ENCODE data around the gene RNF103.
A peak's percentile ranks its signal among the peaks of the same experiment; 100 is the strongest.
"Not testable (repeated sequence)": the region's sequence is repeated elsewhere in the genome, so short reads cannot be mapped to it uniquely, and the experiment has no call there.

RNF103 gene

DNA sequence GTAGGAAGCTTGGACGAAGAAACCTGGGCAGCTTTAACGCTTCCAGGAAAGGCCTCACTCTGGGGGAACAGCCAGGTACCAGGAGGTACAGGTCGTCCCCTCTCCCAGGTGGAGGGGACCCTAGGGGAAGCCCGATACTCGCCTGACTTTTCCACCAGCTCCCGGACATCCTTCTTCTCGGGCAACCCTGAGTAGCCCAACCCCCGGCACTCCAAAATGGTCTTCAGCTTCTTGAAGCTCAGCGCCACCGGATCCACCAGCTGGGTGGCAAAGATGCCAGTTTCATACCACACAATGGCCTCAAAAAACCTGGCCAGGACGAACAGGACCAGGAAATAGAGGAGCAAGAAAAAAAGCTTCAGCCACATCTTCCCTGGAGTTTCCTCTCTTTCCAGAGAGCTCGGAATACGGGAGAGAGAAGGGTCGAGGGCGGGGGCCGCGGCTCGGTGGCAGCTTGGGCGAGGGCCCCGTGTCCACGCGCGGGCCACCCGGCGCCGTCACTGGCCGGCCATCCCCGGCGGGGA lies 1.1 kb downstream of the RNF103 start:
- DNase-seq = peak in 1 of 2 donors; percentile 43

- no peak for DNase-seq
These were observed 2.3 kb downstream of the RNF103 start for GRCh38 chr2:86621280-86621943.

DNA sequence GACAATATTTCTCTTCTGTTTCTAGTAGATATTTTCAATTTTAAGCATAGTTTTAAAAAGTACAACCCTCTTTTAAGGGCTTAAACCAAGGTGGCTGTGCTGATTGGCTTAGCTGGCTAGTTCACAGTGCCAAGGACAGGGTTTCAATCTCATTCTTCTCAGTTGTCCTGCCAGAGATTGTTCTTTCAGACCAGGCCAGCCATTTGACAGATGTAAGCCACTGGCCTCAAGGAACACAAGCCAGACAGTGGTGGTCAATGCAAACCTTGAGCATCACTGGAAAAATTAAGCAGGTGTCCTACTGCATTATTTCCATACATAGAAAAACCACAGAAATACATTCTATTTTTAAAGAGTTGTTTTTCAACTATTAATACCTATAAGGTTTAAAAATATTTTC lies 5.9 kb downstream of the RNF103 start:
- no peak for DNase-seq

GRCh38 chr2:86617153-86617552 lies 6.5 kb downstream of the RNF103 start:
- no peak for DNase-seq

DNA sequence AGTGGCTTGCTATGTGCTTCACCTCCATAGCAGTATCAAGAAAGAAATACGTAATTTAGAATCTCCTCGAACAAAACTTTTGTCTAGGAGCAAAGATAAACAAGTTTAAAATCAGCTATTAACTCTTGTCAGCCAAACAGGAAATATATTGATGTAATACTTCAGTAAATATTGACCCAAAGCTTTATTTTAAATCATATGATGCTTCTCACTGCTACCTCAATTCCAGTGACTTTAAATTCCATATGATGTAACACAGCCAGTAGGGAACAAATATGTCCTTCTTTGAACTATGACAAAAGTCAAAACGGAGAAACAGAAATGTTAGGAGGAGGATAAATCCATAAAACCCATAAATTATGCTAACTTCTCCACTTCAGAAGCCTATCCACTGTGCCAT lies 7.2 kb downstream of the RNF103 start:
- DNase-seq = no peak

GRCh38 chr2:86615596-86615995 lies 8.1 kb downstream of the RNF103 start:
- no peak for DNase-seq

GRCh38 chr2:86613515-86613914 lies 10.2 kb downstream of the RNF103 start:
- no peak for DNase-seq

- DNase-seq = no peak
These were observed 12.8 kb downstream of the RNF103 start for GRCh38 chr2:86610871-86611270.

GRCh38 chr2:86608832-86609410 lies 14.7 kb downstream of the RNF103 start:
- DNase-seq = no peak

DNA sequence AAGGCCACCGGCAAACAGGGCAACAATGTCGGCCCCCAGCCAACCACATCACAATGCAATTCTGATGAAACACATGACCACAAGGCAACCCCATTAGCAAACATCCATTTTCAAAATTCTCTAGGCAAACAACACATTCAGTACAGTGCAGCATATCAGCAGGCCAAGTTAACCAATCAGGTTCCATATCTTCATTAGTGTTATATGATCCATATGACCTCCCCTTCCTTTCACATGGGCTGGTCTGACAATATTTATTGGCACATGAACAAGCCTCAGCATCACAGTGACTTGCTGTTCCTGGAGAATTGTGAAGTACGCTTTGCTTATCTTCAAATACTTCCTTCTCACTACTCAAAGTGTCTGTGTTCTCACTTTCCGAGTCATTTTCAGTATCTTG lies 19.8 kb downstream of the RNF103 start:
- no peak for DNase-seq

DNA sequence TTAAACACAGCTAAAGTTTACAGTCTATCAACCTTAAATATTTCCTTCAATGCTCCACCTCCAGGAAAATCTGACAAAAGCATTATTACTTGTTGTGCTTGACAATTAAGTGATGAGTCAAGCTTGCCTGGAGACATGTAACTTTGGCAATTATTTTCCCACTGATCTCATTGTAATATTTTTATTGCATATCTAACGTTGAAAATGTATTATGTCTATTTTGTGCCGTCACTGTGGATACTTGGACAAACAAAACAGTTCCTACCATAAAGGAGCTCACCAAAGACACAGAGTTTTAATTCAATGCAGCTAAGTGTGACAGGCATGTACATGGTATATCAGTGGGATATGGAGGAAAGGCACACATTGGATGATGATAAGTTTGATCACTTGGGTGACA lies 24.7 kb downstream of the RNF103 start:
- DNase-seq = no peak

DNA sequence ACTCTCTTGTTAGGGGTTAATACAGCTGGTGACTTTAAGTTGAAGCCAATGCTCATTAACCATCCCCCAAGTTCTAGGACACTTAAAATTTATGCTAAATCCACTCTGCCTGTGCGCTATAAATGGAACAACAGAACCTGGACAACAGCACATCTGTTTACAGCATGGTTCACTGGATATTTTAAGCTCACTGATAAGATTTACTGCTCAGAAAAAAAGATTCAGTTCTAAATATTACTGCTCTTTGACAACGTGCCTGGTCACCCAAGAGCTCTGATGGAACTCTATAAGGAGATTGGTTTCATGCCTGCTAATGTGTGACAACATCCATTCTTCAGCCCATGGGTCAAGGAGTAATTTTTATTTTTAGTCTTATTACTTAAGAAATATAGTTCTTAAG lies 27.5 kb downstream of the RNF103 start:
- no peak for DNase-seq

GRCh38 chr2:86593266-86593665 lies 30.4 kb downstream of the RNF103 start:
- DNase-seq = no peak

DNA sequence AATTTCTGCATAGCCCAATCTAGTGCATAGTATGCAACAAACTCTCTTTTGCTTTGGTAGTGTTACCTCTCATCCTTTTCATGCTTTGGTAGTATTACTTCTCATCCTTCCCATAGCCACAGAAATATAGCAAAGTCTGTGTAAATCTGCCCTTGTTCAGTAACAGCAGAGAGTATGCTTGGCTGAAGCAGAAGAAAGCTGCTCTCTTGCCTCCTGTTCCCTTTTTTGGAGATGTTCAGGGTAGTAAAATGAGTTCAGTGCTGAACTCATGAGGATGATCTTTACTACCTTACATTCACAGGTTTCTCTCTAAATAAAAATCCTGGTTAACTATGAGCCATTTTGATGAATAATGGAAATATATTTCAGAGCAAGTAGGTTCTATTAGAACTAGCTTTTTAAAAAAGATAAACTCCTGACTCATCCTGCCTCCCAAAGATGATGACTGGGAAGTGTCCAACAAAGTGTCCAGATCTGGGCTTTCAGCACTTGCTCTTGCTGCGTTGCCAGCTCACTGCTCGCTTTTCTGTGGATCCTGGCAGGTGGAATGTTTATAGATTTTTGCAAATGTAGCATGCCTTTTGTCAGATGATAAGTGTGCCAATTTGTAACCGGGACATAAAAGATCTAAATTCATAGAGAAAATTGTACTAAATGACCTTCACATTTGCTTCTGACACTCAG lies 31.0 kb downstream of the RNF103 start:
- no peak for DNase-seq

DNA sequence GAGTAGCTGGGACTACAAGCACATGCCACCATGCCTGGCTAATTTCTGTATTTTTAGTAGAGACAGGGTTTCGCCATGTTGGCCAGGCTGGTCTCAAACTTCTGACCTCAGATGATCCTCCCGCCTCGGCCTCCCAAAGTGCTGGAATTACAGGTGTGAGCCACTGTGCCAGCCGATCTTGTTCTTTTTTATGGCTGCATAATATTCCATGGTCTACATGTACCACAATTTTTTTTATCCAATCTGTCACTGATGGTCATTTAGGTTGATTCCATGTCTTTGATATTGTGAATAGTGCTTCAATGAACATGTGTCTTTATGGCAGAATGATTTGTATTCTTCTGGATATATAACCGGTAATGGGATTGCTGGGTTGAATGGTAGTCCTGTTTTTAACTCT lies 34.0 kb downstream of the RNF103 start:
- not testable (repeated sequence) for DNase-seq

- DNase-seq = no peak
These were observed 39.3 kb downstream of the RNF103 start for GRCh38 chr2:86584151-86584913.

DNA sequence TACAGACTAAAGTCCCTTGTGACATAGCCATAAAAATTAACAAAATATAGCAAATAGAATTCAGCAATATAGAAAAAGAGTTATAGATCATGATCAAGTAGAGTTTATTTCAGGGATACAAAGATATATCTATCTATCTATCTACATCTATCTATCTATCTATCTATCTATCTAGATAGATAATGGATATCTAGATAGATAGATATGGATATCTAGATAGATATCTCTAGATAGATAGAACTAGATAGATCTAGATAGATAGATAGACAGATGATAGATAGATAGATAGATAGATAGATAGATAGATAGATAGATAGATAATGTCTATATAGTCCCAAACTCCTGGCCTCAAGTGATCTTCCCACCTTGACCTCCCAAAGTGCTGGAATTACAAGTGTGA lies 43.1 kb downstream of the RNF103 start:
- DNase-seq = no peak

- no peak for DNase-seq
These were observed 45.7 kb downstream of the RNF103 start for GRCh38 chr2:86577817-86578456.

DNA sequence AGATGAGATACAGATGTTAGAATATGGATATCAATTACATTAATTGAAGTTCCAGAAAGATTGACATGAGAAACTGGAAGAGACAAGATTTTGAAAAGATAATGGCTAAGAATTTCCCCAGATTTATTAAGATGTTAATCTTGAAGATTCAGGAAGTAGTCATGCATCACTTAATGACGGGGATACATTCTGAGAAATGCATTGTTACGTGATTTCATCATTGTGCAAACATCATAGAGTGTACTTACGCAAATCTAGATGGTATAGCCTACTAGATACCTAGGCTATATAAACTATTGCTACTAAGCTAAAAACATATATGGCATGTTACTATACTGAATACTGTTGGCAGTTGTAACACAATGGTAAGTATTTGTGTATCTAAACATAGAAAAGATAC lies 53.6 kb downstream of the RNF103 start:
- DNase-seq = no peak

DNA sequence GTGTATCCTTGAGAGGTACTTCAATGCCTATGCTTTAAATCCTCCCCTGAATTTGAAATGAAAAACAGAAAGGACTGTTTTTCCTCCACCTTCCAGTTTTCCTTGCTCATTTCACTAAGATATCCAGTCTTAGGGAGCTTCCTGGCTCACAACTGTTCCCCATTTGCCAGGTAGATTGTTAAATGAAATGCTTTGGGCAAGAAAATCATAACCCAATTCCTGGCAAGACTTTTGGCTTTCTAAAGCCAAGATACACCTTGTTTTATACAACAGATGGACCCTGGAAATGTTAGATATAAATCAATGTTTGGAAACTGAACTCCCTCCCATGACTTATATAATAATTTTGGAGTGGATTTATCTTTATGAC lies 56.9 kb downstream of the RNF103 start:
- DNase-seq = no peak

DNA sequence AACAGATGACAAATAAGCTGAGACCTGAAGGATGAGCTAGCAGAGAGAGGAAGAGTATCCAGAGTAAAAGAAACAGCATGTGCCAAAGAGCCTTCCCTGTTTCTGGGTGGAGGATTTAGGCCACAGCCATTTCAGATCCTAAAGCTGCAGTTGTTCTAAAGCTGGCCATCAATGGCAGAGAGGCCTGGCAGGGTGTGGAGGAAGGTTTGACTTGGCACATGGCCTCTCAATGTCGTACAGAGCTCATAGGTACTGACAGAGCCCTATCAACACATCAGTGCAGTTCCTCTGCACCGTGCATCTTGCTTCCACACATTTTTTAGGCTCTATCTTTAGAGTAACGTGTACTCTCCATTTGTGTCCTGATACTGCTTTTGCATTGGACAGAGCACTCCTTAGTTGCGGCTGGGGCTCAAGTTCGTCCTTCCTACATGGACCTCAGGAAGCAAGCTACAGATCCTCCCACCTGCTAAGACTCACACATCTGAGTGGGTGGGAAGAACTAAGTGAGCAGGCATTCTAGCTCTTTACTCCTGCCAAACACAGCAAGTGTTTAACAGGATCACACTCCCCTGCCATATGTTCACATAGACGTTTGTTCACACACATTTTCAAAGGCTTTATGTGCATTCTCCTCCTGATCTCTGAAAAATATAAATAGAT lies 57.4 kb downstream of the RNF103 start:
- DNase-seq = peak in 1 of 2 donors; percentile 20

DNA sequence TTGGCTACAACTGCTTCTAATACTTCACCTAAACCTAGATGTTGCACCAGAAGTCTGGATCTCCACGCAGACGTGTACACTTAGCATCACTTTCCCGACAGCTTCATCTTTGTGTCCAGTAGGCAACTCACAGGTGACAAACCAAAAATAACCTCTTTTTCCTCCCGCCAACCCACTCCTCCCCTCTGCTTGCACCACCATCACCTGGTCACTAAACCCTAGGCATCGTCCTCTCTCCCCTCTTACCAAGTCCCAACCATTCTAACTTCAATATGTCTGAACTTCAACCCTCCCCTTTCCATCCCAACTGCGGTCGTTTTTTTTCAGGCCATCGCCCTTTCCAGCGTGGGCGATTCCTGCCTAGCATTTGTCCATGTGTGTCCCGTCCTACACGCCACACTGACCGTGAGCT lies 60.0 kb downstream of the RNF103 start:
- no peak for DNase-seq
